ENCODE results near the gene HSD17B1.
"Not testable (repeated sequence)": the region's sequence is repeated elsewhere in the genome, so short reads cannot be mapped to it uniquely, and the experiment has no call there.

HSD17B1 gene

GRCh38 chr17:42526031-42526444 lies 26.7 kb upstream of the HSD17B1 start:
- DNase-seq, result no peak

- no peak for DNase-seq
These were observed 24.8 kb upstream of the HSD17B1 start for GRCh38 chr17:42527932-42528331.

DNA sequence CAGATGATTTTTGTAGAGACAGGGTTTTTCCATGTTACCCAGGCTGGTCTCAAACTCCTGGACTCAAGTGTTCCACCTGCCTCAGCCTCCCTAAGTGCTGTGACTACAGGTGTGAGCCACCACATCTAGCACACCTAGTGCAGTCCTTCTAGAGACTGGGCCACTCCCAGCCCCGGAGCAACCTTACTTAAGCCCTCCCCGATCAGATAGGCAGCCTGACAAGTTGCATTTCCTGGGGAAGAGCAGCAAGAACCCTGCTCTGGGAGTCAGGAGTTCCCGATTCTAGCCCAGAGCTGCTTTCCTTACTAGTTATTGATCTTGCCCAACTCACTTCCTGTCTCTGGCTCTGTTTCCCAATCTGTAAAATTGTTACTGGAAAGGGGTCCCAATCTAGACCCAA lies 23.7 kb upstream of the HSD17B1 start:
- DNase-seq, result no peak

DNA sequence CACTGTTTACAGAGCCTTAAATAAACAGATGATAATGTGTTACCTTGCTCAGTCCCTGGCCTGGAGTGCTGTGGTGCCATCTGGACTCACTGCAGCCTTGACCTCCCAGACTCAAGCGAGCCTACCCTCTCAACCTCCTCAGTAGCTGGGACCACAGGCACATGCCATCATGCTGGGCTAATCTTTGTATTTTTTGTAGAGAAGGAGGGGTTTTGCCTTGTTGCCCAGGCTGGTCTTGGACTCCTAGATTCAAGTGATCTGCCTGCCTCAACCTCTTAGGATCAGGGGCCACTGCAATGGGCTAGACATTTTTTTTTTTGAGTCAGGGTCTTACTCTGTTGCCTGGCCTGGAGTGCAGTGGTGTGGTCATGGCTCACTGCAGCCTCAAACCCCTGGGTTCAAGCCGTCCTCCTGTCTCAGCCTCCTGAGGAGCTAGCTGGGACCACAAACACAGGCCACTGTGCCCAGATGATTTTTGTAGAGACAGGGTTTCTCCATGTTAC lies 21.7 kb upstream of the HSD17B1 start:
- no peak for DNase-seq

- peak; percentile 60 for DNase-seq
These were observed 21.0 kb upstream of the HSD17B1 start for GRCh38 chr17:42531455-42532354.

GRCh38 chr17:42535155-42536047 lies 17.3 kb upstream of the HSD17B1 start:
- DNase-seq, result no peak

- DNase-seq, result peak; percentile 86
These were observed 16.7 kb upstream of the HSD17B1 start, which contains the start of gene NAGLU for GRCh38 chr17:42536048-42536371. TSS of gene NAGLU (plus strand) at chr17:42536241. CDS start at chr17:42536273, 32 bp downstream.

- peak; percentile 77 for DNase-seq
These were observed 16.2 kb upstream of the HSD17B1 start for GRCh38 chr17:42536372-42537155.

DNA sequence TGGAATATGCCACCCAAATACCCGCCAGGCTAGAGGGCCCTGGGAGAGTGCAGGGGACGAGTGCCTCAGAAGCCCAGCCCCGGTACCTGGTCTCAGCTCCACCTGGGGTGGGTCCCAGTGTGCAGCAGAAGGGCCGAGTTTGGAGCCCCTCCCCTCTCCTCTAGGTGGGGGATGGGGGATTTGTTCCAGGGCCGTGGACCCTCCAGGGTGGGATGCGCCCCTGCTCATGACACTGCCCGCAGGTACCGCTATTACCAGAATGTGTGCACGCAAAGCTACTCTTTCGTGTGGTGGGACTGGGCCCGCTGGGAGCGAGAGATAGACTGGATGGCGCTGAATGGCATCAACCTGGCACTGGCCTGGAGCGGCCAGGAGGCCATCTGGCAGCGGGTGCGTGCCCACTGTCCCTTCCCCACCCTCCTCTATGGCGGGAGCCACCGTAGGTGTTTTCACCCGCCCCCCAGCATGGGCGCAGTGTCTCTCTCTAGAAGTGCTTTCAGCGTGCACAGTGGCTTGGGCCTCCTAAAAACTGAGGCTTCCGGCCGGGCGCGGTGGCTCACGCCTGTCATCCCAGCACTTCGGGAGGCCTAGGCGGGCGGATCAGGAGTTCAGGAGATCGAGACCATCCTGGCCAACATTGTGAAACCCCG lies 15.4 kb upstream of the HSD17B1 start:
- no peak for DNase-seq

GRCh38 chr17:42537826-42538451 lies 14.8 kb upstream of the HSD17B1 start:
- DNase-seq, result no peak

- no peak for DNase-seq
These were observed 14.2 kb upstream of the HSD17B1 start for GRCh38 chr17:42538482-42538881.

DNA sequence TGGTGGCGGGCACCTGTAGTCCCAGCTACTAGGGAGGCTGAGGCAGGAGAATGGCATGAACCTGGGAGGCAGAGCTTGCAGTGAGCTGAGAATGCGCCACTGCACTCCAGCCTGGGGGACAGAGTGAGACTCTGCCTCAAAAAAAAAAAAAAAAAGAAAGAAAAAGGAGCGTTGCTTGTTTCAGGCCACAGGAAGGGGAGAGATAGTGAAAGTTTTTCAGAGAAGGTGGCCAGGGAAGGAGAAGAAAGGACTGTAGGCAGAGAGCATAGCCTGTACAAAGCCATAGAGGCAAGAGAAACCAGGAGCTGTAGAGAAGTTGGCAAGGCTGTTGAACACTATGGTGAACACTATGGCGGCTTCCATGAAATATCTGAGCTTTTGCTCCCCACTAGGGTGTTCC lies 12.2 kb upstream of the HSD17B1 start:
- DNase-seq, result not testable (repeated sequence)

- DNase-seq, result no peak
These were observed 11.5 kb upstream of the HSD17B1 start for GRCh38 chr17:42541041-42541833.

- DNase-seq, result no peak
These were observed 9.3 kb upstream of the HSD17B1 start for GRCh38 chr17:42543190-42544079.

- no peak for DNase-seq
These were observed 7.8 kb upstream of the HSD17B1 start for GRCh38 chr17:42544874-42545283.

DNA sequence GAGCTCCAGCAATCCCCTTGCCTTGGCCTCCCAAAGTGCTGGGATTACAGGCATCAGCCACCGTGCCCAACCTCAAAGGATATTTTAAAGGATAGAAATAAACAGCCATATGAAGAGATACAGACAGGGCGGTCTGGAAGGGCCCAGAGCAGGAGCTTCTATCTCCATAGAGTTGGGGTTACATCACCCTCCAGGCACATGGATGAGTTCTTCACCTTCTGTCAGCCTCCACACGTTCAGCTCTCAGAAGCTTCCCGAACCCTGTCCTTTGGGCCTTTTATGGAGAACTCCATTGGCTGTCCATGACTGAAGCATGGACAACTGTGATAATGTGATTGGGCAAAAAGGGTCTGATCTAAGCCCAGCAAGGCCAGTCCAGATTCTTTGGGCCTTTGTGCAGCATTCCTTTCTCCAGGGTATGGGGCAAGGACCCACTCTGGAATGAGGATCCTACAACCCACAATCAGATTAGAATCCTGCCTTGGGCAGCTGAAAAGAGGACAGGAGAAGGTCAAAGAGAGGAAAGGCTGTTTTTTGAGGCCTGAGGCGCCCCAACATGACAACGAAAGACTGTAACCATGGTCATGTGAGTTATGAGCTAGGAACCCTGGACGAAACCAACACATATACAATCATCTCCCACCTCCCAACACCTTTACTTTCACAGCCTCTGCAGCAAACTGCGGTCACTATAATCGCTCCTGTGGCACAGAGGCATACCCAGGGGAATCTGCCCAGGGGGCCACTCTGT lies 6.8 kb upstream of the HSD17B1 start:
- not testable (repeated sequence) for DNase-seq

DNA sequence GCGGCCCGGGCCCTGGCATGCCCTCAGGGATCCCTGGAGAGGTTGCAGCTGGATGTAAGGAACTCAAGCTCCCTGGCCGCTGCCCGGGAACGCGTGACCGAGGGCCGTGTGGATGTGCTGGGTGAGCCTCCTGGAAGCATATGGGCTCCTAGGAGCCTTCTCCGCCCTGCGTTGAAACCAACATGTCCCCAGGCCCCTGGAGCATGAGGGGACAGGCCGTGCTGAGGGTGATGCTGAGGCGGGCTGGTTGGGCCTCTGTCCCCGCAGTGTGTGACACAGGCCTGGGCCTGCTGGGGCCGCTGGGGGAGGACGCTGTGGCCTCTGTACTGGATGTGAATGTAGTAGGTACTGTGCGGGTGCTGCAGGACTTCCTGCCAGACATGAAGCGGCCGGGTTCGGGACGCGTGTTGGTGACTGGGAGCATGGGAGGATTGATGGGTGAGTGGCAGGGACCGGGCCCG lies 5.7 kb upstream of the HSD17B1 start:
- no peak for DNase-seq

- no peak for DNase-seq
These were observed 5.0 kb upstream of the HSD17B1 start for GRCh38 chr17:42547698-42548069.

Data from activated naive CD4-positive, alpha-beta T cell treated with Interleukin-2 at 50 U/mL for 16 hours (primary cell).